ENCODE results near the gene EVC2.

EVC2 gene

DNA sequence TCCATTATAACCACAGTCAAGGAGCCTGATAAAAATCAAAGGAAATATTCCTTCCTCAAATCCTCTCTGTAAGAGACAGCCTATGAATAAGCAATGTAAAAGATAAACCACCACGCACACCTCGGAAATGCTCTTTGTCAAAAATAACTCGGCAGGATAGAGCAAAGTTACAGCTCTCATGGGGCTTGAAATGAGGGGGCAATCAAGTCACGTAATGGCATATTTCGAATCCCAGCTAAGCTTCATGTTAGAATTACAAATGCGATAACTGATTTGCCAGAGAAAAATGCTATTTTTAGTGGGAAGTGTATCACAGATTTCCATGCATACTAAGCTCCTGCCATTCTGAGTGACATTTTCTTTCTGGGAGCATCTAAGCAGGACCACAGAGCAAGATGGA lies 49.4 kb downstream of the EVC2 start:
- H2BK12ac ChIP-seq (ENCODE audit: low read length): no peak overlapping the region
- H2AFZ ChIP-seq (ENCODE audit: low read length): no peak overlapping the region
- no peak overlapping the region for H4K91ac ChIP-seq (ENCODE audit: low read depth, low read length, poor library complexity)
- H3K18ac ChIP-seq (ENCODE audit: low read length): no peak overlapping the region
- H3K27ac ChIP-seq (replicated peaks; ENCODE audit: low read length): no peak overlapping the region
- H2BK15ac ChIP-seq (ENCODE audit: low read length): no peak overlapping the region
- H3K36me3 ChIP-seq (replicated peaks in 1 of 2; ENCODE audit: control insufficient read depth in 2 of 2, insufficient read depth in 2 of 2, low read length in 2 of 2): peaks cover 0 to 6% of the 10 kb centered on the region in 2 donors
- H2AK5ac ChIP-seq (ENCODE audit: low read depth, low read length): no peak overlapping the region
- H3K4me1 ChIP-seq (ENCODE audit: control insufficient read depth in 2 of 2, insufficient read depth in 1 of 2, low read depth in 1 of 2, low read length in 2 of 2): peaks cover 0 to 3% of the 10 kb centered on the region in 2 donors
- no peak overlapping the region for H3K4me3 ChIP-seq (ENCODE audit: low read length in 2 of 2)
- no peaks in the 10 kb centered on the region for H3K79me1 ChIP-seq (ENCODE audit: low read depth, low read length)
- H3K14ac ChIP-seq (ENCODE audit: low read length): no peak overlapping the region
- H2BK5ac ChIP-seq (ENCODE audit: low read length): no peak overlapping the region
- H3K27me3 ChIP-seq (ENCODE audit: control insufficient read depth in 3 of 3, insufficient read depth in 3 of 3, low read depth in 1 of 3, low read length in 3 of 3): no peaks in the 10 kb centered on the region
- no peak overlapping the region for H3K4ac ChIP-seq (ENCODE audit: low read length)
- H2BK120ac ChIP-seq (ENCODE audit: low read depth, low read length): no peak overlapping the region
- H3K9me3 ChIP-seq (replicated peaks in 1 of 2; ENCODE audit: control insufficient read depth in 2 of 2, insufficient read depth in 1 of 2, low read depth in 1 of 2, low read length in 2 of 2): no peaks in the 10 kb centered on the region
- no peak for DNase-seq (ENCODE audit: low spot score)
- WGBS, 2 donors (ENCODE audit: extremely low coverage in 2 of 2, insufficient read length in 2 of 2, insufficient replicate concordance in 1 of 2): no CpG with 5 or more reads among the region's 6 CpGs
- H3K9ac ChIP-seq (ENCODE audit: low read depth, low read length, poor library complexity): no peak overlapping the region
- no peak overlapping the region for H3K23ac ChIP-seq (ENCODE audit: low read depth, low read length, poor library complexity)
- H4K8ac ChIP-seq (ENCODE audit: low read depth, low read length): no peak overlapping the region
- no peak overlapping the region for H3K4me2 ChIP-seq (ENCODE audit: insufficient read depth, low read length, poor library complexity, severe bottlenecking)

DNA sequence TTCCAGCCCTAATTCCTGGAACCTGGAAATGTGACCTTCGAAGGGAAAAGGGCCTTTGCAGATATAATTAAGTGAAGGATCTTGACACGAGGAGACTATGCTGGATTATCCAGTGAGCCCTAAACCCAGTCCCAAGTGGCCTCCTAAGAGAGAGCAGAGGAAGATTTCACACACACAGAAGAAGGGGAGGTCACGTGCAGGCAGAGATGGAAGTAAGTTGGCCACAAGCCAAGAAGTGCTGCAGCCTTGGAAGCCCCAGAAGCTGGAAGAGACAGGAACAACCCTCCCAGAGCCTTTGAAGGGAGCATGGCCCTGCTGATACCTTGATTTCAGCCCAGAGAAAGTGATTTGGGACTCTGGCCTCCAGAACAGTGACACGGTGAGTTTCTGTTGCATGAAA lies 51.9 kb downstream of the EVC2 start:
- no peak overlapping the region for H3K14ac ChIP-seq (ENCODE audit: low read length)
- H3K27me3 ChIP-seq (ENCODE audit: control insufficient read depth in 3 of 3, insufficient read depth in 3 of 3, low read depth in 1 of 3, low read length in 3 of 3): no peaks in the 10 kb centered on the region
- no peak overlapping the region for H3K18ac ChIP-seq (ENCODE audit: low read length)
- no peak overlapping the region for H4K91ac ChIP-seq (ENCODE audit: low read depth, low read length, poor library complexity)
- no peak overlapping the region for H3K9ac ChIP-seq (ENCODE audit: low read depth, low read length, poor library complexity)
- no peak overlapping the region for H2AFZ ChIP-seq (ENCODE audit: low read length)
- H2BK5ac ChIP-seq (ENCODE audit: low read length): no peak overlapping the region
- no peak overlapping the region for H3K27ac ChIP-seq (replicated peaks; ENCODE audit: low read length)
- no peak overlapping the region for H2BK12ac ChIP-seq (ENCODE audit: low read length)
- H3K9me3 ChIP-seq (replicated peaks in 1 of 2; ENCODE audit: control insufficient read depth in 2 of 2, insufficient read depth in 1 of 2, low read depth in 1 of 2, low read length in 2 of 2): no peaks in the 10 kb centered on the region
- H3K79me1 ChIP-seq (ENCODE audit: low read depth, low read length): no peaks in the 10 kb centered on the region
- H3K4me3 ChIP-seq (ENCODE audit: low read length in 2 of 2): no peak overlapping the region
- peaks cover 0 to 7% of the 10 kb centered on the region in 2 donors for H3K36me3 ChIP-seq (replicated peaks in 1 of 2; ENCODE audit: control insufficient read depth in 2 of 2, insufficient read depth in 2 of 2, low read length in 2 of 2)
- no peak overlapping the region for H3K23ac ChIP-seq (ENCODE audit: low read depth, low read length, poor library complexity)
- H4K8ac ChIP-seq (ENCODE audit: low read depth, low read length): no peak overlapping the region
- H2BK15ac ChIP-seq (ENCODE audit: low read length): no peak overlapping the region
- H3K4ac ChIP-seq (ENCODE audit: low read length): no peak overlapping the region
- peaks cover 0 to 3% of the 10 kb centered on the region in 2 donors for H3K4me1 ChIP-seq (ENCODE audit: control insufficient read depth in 2 of 2, insufficient read depth in 1 of 2, low read depth in 1 of 2, low read length in 2 of 2)
- H2AK5ac ChIP-seq (ENCODE audit: low read depth, low read length): no peak overlapping the region
- H2BK120ac ChIP-seq (ENCODE audit: low read depth, low read length): peak overlapping the region; percentile 26
- no CpG with 5 or more reads among the region's 4 CpGs for WGBS, 2 donors (ENCODE audit: extremely low coverage in 2 of 2, insufficient read length in 2 of 2, insufficient replicate concordance in 1 of 2)
- no peak for DNase-seq (ENCODE audit: low spot score)
- no peak overlapping the region for H3K4me2 ChIP-seq (ENCODE audit: insufficient read depth, low read length, poor library complexity, severe bottlenecking)

DNA sequence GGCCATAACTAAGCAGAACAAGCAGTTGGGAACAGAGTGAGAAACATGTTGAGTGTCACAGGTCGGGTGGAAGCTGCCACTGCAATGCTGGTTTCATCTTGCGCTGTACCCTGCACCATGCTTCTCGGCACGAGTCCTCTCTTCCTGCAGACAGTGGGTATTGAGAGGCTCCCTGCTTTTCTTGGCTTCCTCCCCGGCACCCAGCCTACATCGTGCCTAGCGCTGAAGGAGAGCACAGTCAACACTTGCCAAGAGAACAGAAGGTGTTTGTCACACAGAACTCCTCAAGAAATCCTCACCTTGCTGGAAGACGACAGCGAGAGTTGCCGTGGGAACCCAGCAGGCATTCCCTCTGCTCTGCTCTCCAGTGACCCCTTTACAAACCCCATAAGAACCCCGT lies 53.6 kb downstream of the EVC2 start:
- Histone ChIP-seq H3K4ac (ENCODE audit: low read length) (no peak overlapping the region), H2BK15ac (ENCODE audit: low read length) (no peak overlapping the region), H4K8ac (ENCODE audit: low read depth, low read length) (no peak overlapping the region), H2BK5ac (ENCODE audit: low read length) (peak overlapping the region; percentile 7), H3K4me3 (ENCODE audit: low read length in 2 of 2) (no peak overlapping the region), H3K4me1 (ENCODE audit: control insufficient read depth in 2 of 2, insufficient read depth in 1 of 2, low read depth in 1 of 2, low read length in 2 of 2) (peaks cover 0 to 3% of the 10 kb centered on the region in 2 donors), H2AK5ac (ENCODE audit: low read depth, low read length) (no peak overlapping the region), H3K36me3 (replicated peaks in 1 of 2; ENCODE audit: control insufficient read depth in 2 of 2, insufficient read depth in 2 of 2, low read length in 2 of 2) (peaks cover 0 to 7% of the 10 kb centered on the region in 2 donors), H3K9me3 (replicated peaks in 1 of 2; ENCODE audit: control insufficient read depth in 2 of 2, insufficient read depth in 1 of 2, low read depth in 1 of 2, low read length in 2 of 2) (no peaks in the 10 kb centered on the region), H2BK120ac (ENCODE audit: low read depth, low read length) (no peak overlapping the region), H3K9ac (ENCODE audit: low read depth, low read length, poor library complexity) (no peak overlapping the region), H3K27me3 (ENCODE audit: control insufficient read depth in 3 of 3, insufficient read depth in 3 of 3, low read depth in 1 of 3, low read length in 3 of 3) (no peaks in the 10 kb centered on the region), H3K23ac (ENCODE audit: low read depth, low read length, poor library complexity) (no peak overlapping the region), H2AFZ (ENCODE audit: low read length) (no peak overlapping the region), H3K14ac (ENCODE audit: low read length) (no peak overlapping the region), H3K18ac (ENCODE audit: low read length) (peak overlapping the region; percentile 20), H3K79me1 (ENCODE audit: low read depth, low read length) (no peaks in the 10 kb centered on the region), H3K4me2 (ENCODE audit: insufficient read depth, low read length, poor library complexity, severe bottlenecking) (no peak overlapping the region), H2BK12ac (ENCODE audit: low read length) (no peak overlapping the region), H4K91ac (ENCODE audit: low read depth, low read length, poor library complexity) (no peak overlapping the region), H3K27ac (replicated peaks; ENCODE audit: low read length) (no peak overlapping the region)
- no CpG with 5 or more reads among the region's 11 CpGs for WGBS, 2 donors (ENCODE audit: extremely low coverage in 2 of 2, insufficient read length in 2 of 2, insufficient replicate concordance in 1 of 2)
- DNase-seq (ENCODE audit: low spot score): no peak

DNA sequence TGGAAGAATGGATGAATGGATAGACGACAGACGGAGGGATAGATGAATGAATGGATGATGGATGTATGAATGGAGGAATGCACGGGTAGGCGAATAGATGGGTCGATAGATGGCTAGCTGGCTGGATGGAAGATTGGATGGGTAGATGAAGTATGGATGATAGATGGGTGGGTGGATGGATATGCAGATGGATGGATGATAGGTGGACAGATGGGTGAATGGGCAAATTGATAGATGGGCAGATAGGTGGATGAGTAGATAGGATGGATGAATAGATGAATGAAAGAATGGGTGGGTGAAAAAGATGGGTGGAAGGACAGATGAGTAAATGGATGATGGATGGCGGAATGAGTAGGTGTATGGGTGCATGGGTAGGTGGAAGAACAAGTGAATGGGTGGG lies 57.3 kb downstream of the EVC2 start:
- Histone ChIP-seq H2BK15ac (ENCODE audit: low read length) (no peak overlapping the region), H4K91ac (ENCODE audit: low read depth, low read length, poor library complexity) (no peak overlapping the region), H3K9ac (ENCODE audit: low read depth, low read length, poor library complexity) (no peak overlapping the region), H3K4me2 (ENCODE audit: insufficient read depth, low read length, poor library complexity, severe bottlenecking) (no peak overlapping the region), H3K18ac (ENCODE audit: low read length) (no peak overlapping the region), H3K36me3 (replicated peaks in 1 of 2; ENCODE audit: control insufficient read depth in 2 of 2, insufficient read depth in 2 of 2, low read length in 2 of 2) (peaks cover 0 to 7% of the 10 kb centered on the region in 2 donors), H2BK120ac (ENCODE audit: low read depth, low read length) (no peak overlapping the region), H2AK5ac (ENCODE audit: low read depth, low read length) (no peak overlapping the region), H2BK12ac (ENCODE audit: low read length) (no peak overlapping the region), H3K23ac (ENCODE audit: low read depth, low read length, poor library complexity) (no peak overlapping the region), H3K4ac (ENCODE audit: low read length) (no peak overlapping the region), H3K9me3 (replicated peaks in 1 of 2; ENCODE audit: control insufficient read depth in 2 of 2, insufficient read depth in 1 of 2, low read depth in 1 of 2, low read length in 2 of 2) (no peaks in the 10 kb centered on the region), H4K8ac (ENCODE audit: low read depth, low read length) (no peak overlapping the region), H3K79me1 (ENCODE audit: low read depth, low read length) (no peaks in the 10 kb centered on the region), H2AFZ (ENCODE audit: low read length) (no peak overlapping the region), H3K27me3 (ENCODE audit: control insufficient read depth in 3 of 3, insufficient read depth in 3 of 3, low read depth in 1 of 3, low read length in 3 of 3) (no peaks in the 10 kb centered on the region), H3K4me3 (ENCODE audit: low read length in 2 of 2) (no peak overlapping the region), H3K14ac (ENCODE audit: low read length) (no peak overlapping the region), H3K27ac (replicated peaks; ENCODE audit: low read length) (no peak overlapping the region), H3K4me1 (ENCODE audit: control insufficient read depth in 2 of 2, insufficient read depth in 1 of 2, low read depth in 1 of 2, low read length in 2 of 2) (peaks cover 0 to 3% of the 10 kb centered on the region in 2 donors), H2BK5ac (ENCODE audit: low read length) (no peak overlapping the region)
- WGBS, 2 donors (ENCODE audit: extremely low coverage in 2 of 2, insufficient read length in 2 of 2, insufficient replicate concordance in 1 of 2): 100% methylated on average over 2 to 6 of the region's 6 CpGs
- no peak for DNase-seq (ENCODE audit: low spot score)

Measured in neuronal stem cell (in vitro differentiated cells).